Activated CD8-positive, alpha-beta T cell treated with anti-CD3 and anti-CD28 coated beads, Interleukin-2, amount 10 ng/mL, durations not matched to agents 7 days and 5 days (primary cell): ENCODE results near the gene FOCAD. TPM values are rescaled to one million over a fixed set of nuclear protein-coding genes. Genes with fewer than 3 reads are reported as not detected.
A peak's percentile ranks its signal among the peaks of the same experiment; 100 is the strongest.

Experiments used
- ATAC-seq: fragments of 150-1000 bp; cut with Tn5 transposase; one replicate; pipeline ENCODE4 v1.10.0; 2021; ENCODE audit warnings: moderate library complexity
- CTCF ChIA-PET: fragments of 350-600 bp; sonication (Branson Sonifier 250); formaldehyde crosslinking; loops from one replicate; lab custom pipeline; 2021; ENCODE audit warnings: antibody characterized with exemption; lab: Charles Lee
- POLR2A ChIA-PET: fragments of 350-600 bp; sonication (Branson Sonifier 250); formaldehyde crosslinking; loops from one replicate; lab custom pipeline; 2021; ENCODE audit warnings: antibody characterized with exemption; lab: Charles Lee
- DNase-seq: peaks from one replicate; pipeline ENCODE4 v3.0.0-alpha.2; 2020
- H3K27ac Mint-ChIP-seq: one replicate; pipeline ENCODE4 v1.8.0; 2021; ENCODE audit warnings: mild to moderate bottlenecking, mixed read lengths
- H3K27me3 Mint-ChIP-seq: one replicate; pipeline ENCODE4 v1.8.0; 2021; ENCODE audit warnings: low read depth, mixed read lengths
- H3K36me3 Mint-ChIP-seq: one replicate; pipeline ENCODE4 v1.8.0; 2021; ENCODE audit warnings: low read depth, mixed read lengths
- H3K4me1 Mint-ChIP-seq: one replicate; pipeline ENCODE4 v1.8.0; 2021; ENCODE audit warnings: low read depth, mixed read lengths
- H3K4me3 Mint-ChIP-seq: one replicate; pipeline ENCODE4 v1.8.0; 2021; ENCODE audit warnings: mild to moderate bottlenecking, mixed read lengths
- H3K9me3 Mint-ChIP-seq: one replicate; pipeline ENCODE4 v1.8.0; 2022; ENCODE audit warnings: mixed read lengths; ENCODE audit not compliant: insufficient read depth
- total RNA-seq, 2 experiments: library from RNA; stranded (reverse); gene quantifications; one replicate each; pipeline ENCODE4 v1.2.3, GENCODE V29; 2021

The FOCAD gene
- total RNA-seq, 2 experiments from 2014 or later = 31.5 to 32.8 TPM

GRCh38 chr9:20854444-20854843 lies 170.4 kb downstream of the FOCAD start:
- no peak overlapping the region for H3K27ac Mint-ChIP-seq
- CTCF ChIA-PET = interaction anchor here (0.7 kb wide), 1 partner anchor 229 kb away, joined by 3 read pairs; no protein-coding TSS in a partner anchor
- no peak for ATAC-seq

GRCh38 chr9:20863945-20864344 lies 179.9 kb downstream of the FOCAD start:
- Mint-ChIP-seq H3K36me3 (peaks cover 30% of the 10 kb centered on the region), H3K4me3 (no peak overlapping the region), H3K27me3 (no peaks in the 10 kb centered on the region), H3K27ac (no peak overlapping the region), H3K4me1 (peaks cover 6% of the 10 kb centered on the region), H3K9me3 (no peaks in the 10 kb centered on the region)
- ATAC-seq (no peak), DNase-seq (no peak)
- ChIA-PET CTCF (no interaction called here), POLR2A (no interaction called here)

More at GRCh38 chr9:20854444-20854843, 170.4 kb downstream of the FOCAD start:
- Mint-ChIP-seq H3K4me1 (no peaks in the 10 kb centered on the region), H3K27me3 (no peaks in the 10 kb centered on the region), H3K9me3 (peaks cover 19% of the 10 kb centered on the region), H3K4me3 (no peak overlapping the region), H3K36me3 (peaks cover 12% of the 10 kb centered on the region)
- POLR2A ChIA-PET = no interaction called here
- DNase-seq = no peak

GRCh38 chr9:20865347-20865746 lies 181.3 kb downstream of the FOCAD start:
- CTCF ChIA-PET = interaction anchor here (1.0 kb wide), 1 partner anchor 240 kb away, joined by 3 read pairs; no protein-coding TSS in a partner anchor
- Mint-ChIP-seq H3K27ac (no peak overlapping the region), H3K4me1 (peaks cover 6% of the 10 kb centered on the region), H3K36me3 (peaks cover 30% of the 10 kb centered on the region), H3K9me3 (no peaks in the 10 kb centered on the region), H3K27me3 (no peaks in the 10 kb centered on the region), H3K4me3 (no peak overlapping the region)
- ATAC-seq (no peak), DNase-seq (no peak)
- POLR2A ChIA-PET = no interaction called here

- Mint-ChIP-seq H3K27ac (no peak overlapping the region), H3K9me3 (no peaks in the 10 kb centered on the region), H3K4me1 (peaks cover 18% of the 10 kb centered on the region), H3K4me3 (no peak overlapping the region), H3K36me3 (peaks cover 15% of the 10 kb centered on the region), H3K27me3 (no peaks in the 10 kb centered on the region)
- ChIA-PET CTCF (interaction anchor here (1.5 to 4.6 kb wide), 2 partner anchors 13 to 241 kb away, joined by 4 to 21 read pairs; no protein-coding TSS in a partner anchor), POLR2A (no interaction called here)
- DNase-seq (no peak), ATAC-seq (no peak)
Observed at GRCh38 chr9:20870115-20870514, 186.1 kb downstream of the FOCAD start.

- CTCF ChIA-PET = no interaction called here
- Mint-ChIP-seq H3K4me3 (no peak overlapping the region), H3K4me1 (peaks cover 15% of the 10 kb centered on the region), H3K9me3 (no peaks in the 10 kb centered on the region), H3K27ac (no peak overlapping the region), H3K27me3 (no peaks in the 10 kb centered on the region), H3K36me3 (peaks cover 4% of the 10 kb centered on the region)
- POLR2A ChIA-PET = no interaction called here
- DNase-seq (no peak), ATAC-seq (no peak)
Observed at GRCh38 chr9:20872340-20872977, 188.4 kb downstream of the FOCAD start.

GRCh38 chr9:20873240-20873865 lies 189.3 kb downstream of the FOCAD start:
- CTCF ChIA-PET = interaction anchor here (2.0 to 3.0 kb wide), 2 partner anchors 10 to 12 kb away, joined by 8 to 18 read pairs; no protein-coding TSS in a partner anchor
- H3K27ac Mint-ChIP-seq = no peak overlapping the region
- no peak for ATAC-seq
- POLR2A ChIA-PET = no interaction called here
- H3K4me3 Mint-ChIP-seq = no peak overlapping the region
- DNase-seq = no peak
- peaks cover 15% of the 10 kb centered on the region for H3K4me1 Mint-ChIP-seq
- H3K27me3 Mint-ChIP-seq = no peaks in the 10 kb centered on the region
- H3K9me3 Mint-ChIP-seq = no peaks in the 10 kb centered on the region
- H3K36me3 Mint-ChIP-seq = peaks cover 4% of the 10 kb centered on the region

GRCh38 chr9:20880271-20880670 lies 196.2 kb downstream of the FOCAD start:
- Mint-ChIP-seq H3K4me1 (no peaks in the 10 kb centered on the region), H3K27me3 (no peaks in the 10 kb centered on the region), H3K4me3 (no peak overlapping the region), H3K27ac (no peak overlapping the region), H3K9me3 (no peaks in the 10 kb centered on the region), H3K36me3 (peaks cover 3% of the 10 kb centered on the region)
- CTCF ChIA-PET = interaction anchor here (1.7 to 2.1 kb wide), 2 partner anchors 11 to 230 kb away, joined by 3 to 6 read pairs; no protein-coding TSS in a partner anchor
- DNase-seq = no peak
- POLR2A ChIA-PET = interaction anchor here (0.7 kb wide), 1 partner anchor 258 kb away, joined by 3 read pairs; the partner anchor contains the start of gene MLLT3
- no peak for ATAC-seq

- Mint-ChIP-seq H3K36me3 (peaks cover 3% of the 10 kb centered on the region), H3K4me3 (no peak overlapping the region), H3K9me3 (no peaks in the 10 kb centered on the region), H3K27ac (no peak overlapping the region), H3K4me1 (no peaks in the 10 kb centered on the region), H3K27me3 (no peaks in the 10 kb centered on the region)
- ChIA-PET POLR2A (interaction anchor here (0.7 kb wide), 1 partner anchor 258 kb away, joined by 3 read pairs; the partner anchor contains the start of gene MLLT3), CTCF (interaction anchor here (0.7 to 2.1 kb wide), 3 partner anchors 11 to 230 kb away, joined by 3 to 6 read pairs (median 3); no protein-coding TSS in a partner anchor)
- DNase-seq = no peak
- ATAC-seq = no peak
Observed at GRCh38 chr9:20880675-20881074, 196.6 kb downstream of the FOCAD start.

- Mint-ChIP-seq H3K36me3 (peaks cover 11% of the 10 kb centered on the region), H3K9me3 (peaks cover 1% of the 10 kb centered on the region), H3K4me1 (no peaks in the 10 kb centered on the region), H3K27ac (no peak overlapping the region), H3K27me3 (no peaks in the 10 kb centered on the region), H3K4me3 (no peak overlapping the region)
- peak; percentile 75 for DNase-seq
- ATAC-seq = peak; percentile 47
- POLR2A ChIA-PET = no interaction called here
- CTCF ChIA-PET = interaction anchor here (0.8 to 5.8 kb wide), 10 partner anchors 8 to 447 kb away, joined by 3 to 51 read pairs (median 16); no protein-coding TSS in a partner anchor
Observed at GRCh38 chr9:20884985-20885593, 201.0 kb downstream of the FOCAD start.

GRCh38 chr9:20898885-20899554 lies 215.0 kb downstream of the FOCAD start:
- no peaks in the 10 kb centered on the region for H3K9me3 Mint-ChIP-seq

GRCh38 chr9:20903212-20903611 lies 219.2 kb downstream of the FOCAD start:
- ChIA-PET POLR2A (no interaction called here), CTCF (no interaction called here)
- DNase-seq = no peak
- Mint-ChIP-seq H3K27me3 (no peaks in the 10 kb centered on the region), H3K4me1 (no peaks in the 10 kb centered on the region), H3K4me3 (no peak overlapping the region), H3K36me3 (peaks cover 4% of the 10 kb centered on the region), H3K9me3 (no peaks in the 10 kb centered on the region), H3K27ac (no peak overlapping the region)
- no peak for ATAC-seq

More at GRCh38 chr9:20898885-20899554, 215.0 kb downstream of the FOCAD start:
- H3K4me1 Mint-ChIP-seq = no peaks in the 10 kb centered on the region
- CTCF ChIA-PET = interaction anchor here (1.4 to 3.6 kb wide), 2 partner anchors 14 to 42 kb away, joined by 5 to 15 read pairs; no protein-coding TSS in a partner anchor
- POLR2A ChIA-PET = no interaction called here
- H3K27ac Mint-ChIP-seq = no peak overlapping the region
- DNase-seq = no peak
- no peak overlapping the region for H3K4me3 Mint-ChIP-seq
- no peaks in the 10 kb centered on the region for H3K27me3 Mint-ChIP-seq
- H3K36me3 Mint-ChIP-seq = peaks cover 1% of the 10 kb centered on the region
- no peak for ATAC-seq
